ENCODE results near the gene PCSK5.

The PCSK5 gene

DNA sequence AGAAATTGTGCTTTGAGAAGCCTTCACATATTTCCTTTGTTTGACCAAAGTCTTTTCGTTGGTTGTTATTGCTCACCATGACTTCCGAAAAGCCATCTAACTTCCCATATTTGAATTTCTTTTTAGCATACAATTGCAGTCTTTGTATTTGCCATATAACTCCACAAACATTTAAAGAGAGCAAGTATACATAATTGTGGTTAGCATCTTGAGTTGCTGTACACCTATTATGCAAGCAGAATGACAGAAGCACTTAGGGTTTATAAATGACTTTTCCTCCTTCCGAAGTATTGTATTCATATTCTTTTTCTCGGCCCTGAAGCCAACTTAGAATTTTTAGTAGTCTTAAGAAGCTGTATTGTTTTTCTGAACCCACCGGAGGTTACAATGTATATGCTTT lies 253.4 kb downstream of the PCSK5 start:
- no peaks in the 10 kb centered on the region for H3K4me1 ChIP-seq (ENCODE audit: control insufficient read depth, insufficient read depth, low read depth, low read length)
- no peak overlapping the region for H2BK120ac ChIP-seq (ENCODE audit: low read depth, low read length)
- no peak overlapping the region for H4K91ac ChIP-seq (ENCODE audit: low read length)
- no peak overlapping the region for H3K9ac ChIP-seq (ENCODE audit: low read length)
- H3K36me3 ChIP-seq (ENCODE audit: control insufficient read depth in 1 of 2, insufficient read depth in 2 of 2, low read depth in 1 of 2, low read length in 2 of 2): no peaks in the 10 kb centered on the region
- no peaks in the 10 kb centered on the region for H3K27me3 ChIP-seq (ENCODE audit: control insufficient read depth in 1 of 2, insufficient read depth in 1 of 2, low read length in 2 of 2)
- no peaks in the 10 kb centered on the region for H3K79me1 ChIP-seq (replicated peaks; ENCODE audit: low read length, poor library complexity, severe bottlenecking)
- DNase-seq: peak; percentile 22
- no peak overlapping the region for H3K4me2 ChIP-seq (ENCODE audit: low read length, poor library complexity, severe bottlenecking)
- no peak overlapping the region for H3K18ac ChIP-seq (ENCODE audit: low read depth in 1 of 2, low read length in 2 of 2)
- H3K23ac ChIP-seq (ENCODE audit: low read length in 2 of 2): no peak overlapping the region
- no peak overlapping the region for H4K8ac ChIP-seq (ENCODE audit: low read length)
- H3K14ac ChIP-seq (ENCODE audit: low read length in 2 of 2): no peak overlapping the region
- H2BK15ac ChIP-seq (ENCODE audit: low read depth, poor library complexity, severe bottlenecking): no peak overlapping the region
- H3K9me3 ChIP-seq (ENCODE audit: control insufficient read depth, low read length): no peaks in the 10 kb centered on the region
- H2BK12ac ChIP-seq (ENCODE audit: low read length in 2 of 2): no peak overlapping the region
- no peak overlapping the region for H2AK5ac ChIP-seq (ENCODE audit: low read length, severe bottlenecking)
- no peak overlapping the region for H2AFZ ChIP-seq (ENCODE audit: low read depth, low read length)
- H3K4me3 ChIP-seq (ENCODE audit: insufficient read depth in 1 of 2, low read depth in 1 of 2, low read length in 2 of 2): no peak overlapping the region
- 83% methylated on average over 3 of the region's 5 CpGs for WGBS
- no peak overlapping the region for H3K4ac ChIP-seq (ENCODE audit: low read depth in 1 of 2, low read length in 2 of 2)
- H2BK5ac ChIP-seq (ENCODE audit: low read depth, low read length, poor library complexity, severe bottlenecking): no peak overlapping the region
- no peak overlapping the region for H3K27ac ChIP-seq (ENCODE audit: low read length, poor library complexity, severe bottlenecking)

DNA sequence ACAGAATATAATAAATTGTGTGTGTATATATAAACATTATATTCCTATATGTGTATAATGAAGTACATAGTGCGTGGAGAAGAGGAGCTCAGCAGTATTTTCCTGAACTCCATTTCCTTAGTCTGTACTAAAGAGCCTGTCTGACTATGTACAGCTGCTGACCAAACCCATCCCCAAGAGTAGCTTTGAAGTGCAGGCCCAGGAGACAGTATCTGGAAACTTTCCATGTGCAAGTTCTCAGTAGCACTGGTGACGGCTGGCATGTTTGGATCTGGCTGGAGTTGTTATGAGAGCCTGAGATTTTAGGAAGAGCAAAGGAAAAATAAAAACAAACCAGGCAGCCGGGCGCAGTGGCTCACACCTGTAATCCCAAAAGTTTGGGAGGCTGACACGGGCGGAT lies 259.5 kb downstream of the PCSK5 start:
- no peak overlapping the region for H3K4ac ChIP-seq (ENCODE audit: low read depth in 1 of 2, low read length in 2 of 2)
- no peaks in the 10 kb centered on the region for H3K79me1 ChIP-seq (replicated peaks; ENCODE audit: low read length, poor library complexity, severe bottlenecking)
- no peak overlapping the region for H4K91ac ChIP-seq (ENCODE audit: low read length)
- H3K23ac ChIP-seq (ENCODE audit: low read length in 2 of 2): no peak overlapping the region
- no peak overlapping the region for H2BK15ac ChIP-seq (ENCODE audit: low read depth, poor library complexity, severe bottlenecking)
- H3K4me1 ChIP-seq (ENCODE audit: control insufficient read depth, insufficient read depth, low read depth, low read length): no peaks in the 10 kb centered on the region
- H2AK5ac ChIP-seq (ENCODE audit: low read length, severe bottlenecking): no peak overlapping the region
- H3K18ac ChIP-seq (ENCODE audit: low read depth in 1 of 2, low read length in 2 of 2): no peak overlapping the region
- WGBS: 80% methylated on average over 6 of the region's 6 CpGs
- no peak overlapping the region for H2BK5ac ChIP-seq (ENCODE audit: low read depth, low read length, poor library complexity, severe bottlenecking)
- no peaks in the 10 kb centered on the region for H3K27me3 ChIP-seq (ENCODE audit: control insufficient read depth in 1 of 2, insufficient read depth in 1 of 2, low read length in 2 of 2)
- no peak overlapping the region for H3K14ac ChIP-seq (ENCODE audit: low read length in 2 of 2)
- H3K36me3 ChIP-seq (ENCODE audit: control insufficient read depth in 1 of 2, insufficient read depth in 2 of 2, low read depth in 1 of 2, low read length in 2 of 2): no peaks in the 10 kb centered on the region
- no peak overlapping the region for H3K9ac ChIP-seq (ENCODE audit: low read length)
- no peaks in the 10 kb centered on the region for H3K9me3 ChIP-seq (ENCODE audit: control insufficient read depth, low read length)
- no peak overlapping the region for H2AFZ ChIP-seq (ENCODE audit: low read depth, low read length)
- H2BK12ac ChIP-seq (ENCODE audit: low read length in 2 of 2): no peak overlapping the region
- H3K4me3 ChIP-seq (ENCODE audit: insufficient read depth in 1 of 2, low read depth in 1 of 2, low read length in 2 of 2): no peak overlapping the region
- DNase-seq: no peak
- no peak overlapping the region for H3K27ac ChIP-seq (ENCODE audit: low read length, poor library complexity, severe bottlenecking)
- H4K8ac ChIP-seq (ENCODE audit: low read length): no peak overlapping the region
- H2BK120ac ChIP-seq (ENCODE audit: low read depth, low read length): no peak overlapping the region
- H3K4me2 ChIP-seq (ENCODE audit: low read length, poor library complexity, severe bottlenecking): no peak overlapping the region

- H3K27me3 ChIP-seq (ENCODE audit: control insufficient read depth in 1 of 2, insufficient read depth in 1 of 2, low read length in 2 of 2): no peaks in the 10 kb centered on the region
- no peak overlapping the region for H3K27ac ChIP-seq (ENCODE audit: low read length, poor library complexity, severe bottlenecking)
- no peak overlapping the region for H4K8ac ChIP-seq (ENCODE audit: low read length)
- H3K4ac ChIP-seq (ENCODE audit: low read depth in 1 of 2, low read length in 2 of 2): no peak overlapping the region
- whole genome bisulfite sequencing: 63% methylated on average over 4 of the region's 5 CpGs
- H3K9ac ChIP-seq (ENCODE audit: low read length): no peak overlapping the region
- H3K9me3 ChIP-seq (ENCODE audit: control insufficient read depth, low read length): no peaks in the 10 kb centered on the region
- H3K14ac ChIP-seq (ENCODE audit: low read length in 2 of 2): no peak overlapping the region
- no peak overlapping the region for H2BK120ac ChIP-seq (ENCODE audit: low read depth, low read length)
- H3K4me1 ChIP-seq (ENCODE audit: control insufficient read depth, insufficient read depth, low read depth, low read length): no peaks in the 10 kb centered on the region
- no peak overlapping the region for H3K23ac ChIP-seq (ENCODE audit: low read length in 2 of 2)
- H2AK5ac ChIP-seq (ENCODE audit: low read length, severe bottlenecking): no peak overlapping the region
- no peak overlapping the region for H2BK15ac ChIP-seq (ENCODE audit: low read depth, poor library complexity, severe bottlenecking)
- H3K79me1 ChIP-seq (replicated peaks; ENCODE audit: low read length, poor library complexity, severe bottlenecking): no peaks in the 10 kb centered on the region
- H2AFZ ChIP-seq (ENCODE audit: low read depth, low read length): no peak overlapping the region
- H3K4me2 ChIP-seq (ENCODE audit: low read length, poor library complexity, severe bottlenecking): no peak overlapping the region
- no peak overlapping the region for H2BK12ac ChIP-seq (ENCODE audit: low read length in 2 of 2)
- no peak overlapping the region for H3K18ac ChIP-seq (ENCODE audit: low read depth in 1 of 2, low read length in 2 of 2)
- no peak overlapping the region for H2BK5ac ChIP-seq (ENCODE audit: low read depth, low read length, poor library complexity, severe bottlenecking)
- no peak overlapping the region for H3K4me3 ChIP-seq (ENCODE audit: insufficient read depth in 1 of 2, low read depth in 1 of 2, low read length in 2 of 2)
- DNase-seq: no peak
- H3K36me3 ChIP-seq (ENCODE audit: control insufficient read depth in 1 of 2, insufficient read depth in 2 of 2, low read depth in 1 of 2, low read length in 2 of 2): no peaks in the 10 kb centered on the region
- H4K91ac ChIP-seq (ENCODE audit: low read length): no peak overlapping the region
Measured at GRCh38 chr9:76151267-76151666, 260.8 kb downstream of the PCSK5 start.

- Histone ChIP-seq H2BK15ac (ENCODE audit: low read depth, poor library complexity, severe bottlenecking) (no peak overlapping the region), H3K9ac (ENCODE audit: low read length) (no peak overlapping the region), H3K9me3 (ENCODE audit: control insufficient read depth, low read length) (no peaks in the 10 kb centered on the region), H2BK120ac (ENCODE audit: low read depth, low read length) (no peak overlapping the region), H3K27me3 (ENCODE audit: control insufficient read depth in 1 of 2, insufficient read depth in 1 of 2, low read length in 2 of 2) (no peaks in the 10 kb centered on the region), H3K79me1 (replicated peaks; ENCODE audit: low read length, poor library complexity, severe bottlenecking) (no peaks in the 10 kb centered on the region), H3K27ac (ENCODE audit: low read length, poor library complexity, severe bottlenecking) (no peak overlapping the region), H3K4me2 (ENCODE audit: low read length, poor library complexity, severe bottlenecking) (no peak overlapping the region), H3K4ac (ENCODE audit: low read depth in 1 of 2, low read length in 2 of 2) (no peak overlapping the region), H3K36me3 (ENCODE audit: control insufficient read depth in 1 of 2, insufficient read depth in 2 of 2, low read depth in 1 of 2, low read length in 2 of 2) (no peaks in the 10 kb centered on the region), H4K91ac (ENCODE audit: low read length) (no peak overlapping the region), H3K4me3 (ENCODE audit: insufficient read depth in 1 of 2, low read depth in 1 of 2, low read length in 2 of 2) (no peak overlapping the region), H2AK5ac (ENCODE audit: low read length, severe bottlenecking) (no peak overlapping the region), H4K8ac (ENCODE audit: low read length) (no peak overlapping the region), H3K23ac (ENCODE audit: low read length in 2 of 2) (no peak overlapping the region), H3K18ac (ENCODE audit: low read depth in 1 of 2, low read length in 2 of 2) (no peak overlapping the region), H3K14ac (ENCODE audit: low read length in 2 of 2) (no peak overlapping the region), H2BK5ac (ENCODE audit: low read depth, low read length, poor library complexity, severe bottlenecking) (no peak overlapping the region), H2BK12ac (ENCODE audit: low read length in 2 of 2) (no peak overlapping the region), H3K4me1 (ENCODE audit: control insufficient read depth, insufficient read depth, low read depth, low read length) (no peaks in the 10 kb centered on the region), H2AFZ (ENCODE audit: low read depth, low read length) (no peak overlapping the region)
- DNase-seq: no peak
- 94% methylated on average over 6 of the region's 6 CpGs for WGBS
Measured at GRCh38 chr9:76153339-76153738, 262.9 kb downstream of the PCSK5 start.
